M059J (cell line): Measurements from ENCODE around the gene ESYT3. TPM values are rescaled to one million over a fixed set of nuclear protein-coding genes. Genes with fewer than 3 reads are reported as not detected.
"Not testable (repeated sequence)": the region's sequence is repeated elsewhere in the genome, so short reads cannot be mapped to it uniquely, and the experiment has no call there.

Experiments
- DNase-seq: peaks from one replicate; pipeline ENCODE4 v3.0.0-alpha.2; 2012; ENCODE audit warnings: low read depth
- total RNA-seq: library from RNA; depleted of rRNA; stranded (reverse); fragments of >200 nt; shearing (Covaris generic); gene quantifications from 2 replicates; pipeline ENCODE4 v1.2.3, GENCODE V29; 2014; rRNA removed

Gene ESYT3
- total RNA-seq, 1 experiment from 2014 or later = 0.52 TPM

DNA sequence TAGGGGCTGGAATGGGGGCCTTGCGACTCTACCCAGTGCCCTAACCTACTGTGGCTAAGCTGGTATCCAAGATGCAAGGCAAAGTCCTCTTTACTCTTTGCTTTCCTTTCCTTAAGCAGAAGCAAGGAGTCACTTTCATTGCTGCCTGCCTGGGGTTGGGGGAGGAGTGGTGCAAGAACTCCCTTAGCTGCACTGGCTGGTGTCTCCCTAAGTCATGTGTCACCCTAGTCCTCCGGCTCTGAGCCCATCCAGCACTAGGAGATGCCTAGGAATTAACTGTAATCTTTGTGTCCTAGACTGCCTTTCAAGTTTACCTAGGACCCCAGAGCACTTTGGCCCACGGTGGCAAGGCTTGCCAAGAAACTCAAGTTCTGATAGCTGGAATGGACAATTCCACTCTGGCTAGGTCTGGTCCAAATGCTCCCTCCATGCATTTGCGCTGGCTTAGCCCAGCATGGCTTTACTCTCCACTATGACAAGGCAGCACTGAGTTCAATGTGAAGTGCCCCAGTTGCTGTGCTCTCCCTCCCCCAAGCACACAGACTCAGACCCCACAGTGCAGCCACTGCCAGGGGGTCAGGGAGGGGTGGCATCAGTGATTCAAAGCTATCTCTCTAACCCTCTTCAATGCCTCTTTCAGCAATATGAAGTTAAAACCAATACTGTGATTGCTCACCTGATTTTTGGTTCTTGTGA, 58.7 kb downstream of the ESYT3 start:
- no peak for DNase-seq

GRCh38 chr3:138493804-138494606, 59.6 kb downstream of the ESYT3 start:
- peak; percentile 86 for DNase-seq

DNA sequence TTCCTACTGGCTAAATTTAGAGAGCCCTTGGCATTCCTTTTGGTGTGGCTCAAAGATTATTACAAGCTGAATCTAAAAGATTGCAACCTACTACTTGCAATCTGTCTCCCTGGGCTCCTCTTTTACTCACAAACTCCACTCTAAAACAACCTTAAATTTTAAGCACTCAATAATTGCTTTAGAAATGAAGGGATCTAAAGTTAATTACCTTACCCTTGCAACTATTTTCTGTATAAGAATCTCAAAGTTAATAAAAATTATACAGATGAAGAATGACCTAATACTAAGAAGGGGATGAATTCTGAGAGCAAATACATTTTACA, 60.2 kb downstream of the ESYT3 start:
- no peak for DNase-seq

- DNase-seq = not testable (repeated sequence)
These were observed 61.2 kb downstream of the ESYT3 start for GRCh38 chr3:138495638-138496037.

- DNase-seq = no peak
These were observed 62.0 kb downstream of the ESYT3 start for GRCh38 chr3:138496436-138496835.

- DNase-seq = no peak
These were observed 62.6 kb downstream of the ESYT3 start for GRCh38 chr3:138497021-138497420.

- no peak for DNase-seq
These were observed 63.4 kb downstream of the ESYT3 start for GRCh38 chr3:138497851-138498250.

- no peak for DNase-seq
These were observed 64.6 kb downstream of the ESYT3 start for GRCh38 chr3:138498991-138499390.

DNA sequence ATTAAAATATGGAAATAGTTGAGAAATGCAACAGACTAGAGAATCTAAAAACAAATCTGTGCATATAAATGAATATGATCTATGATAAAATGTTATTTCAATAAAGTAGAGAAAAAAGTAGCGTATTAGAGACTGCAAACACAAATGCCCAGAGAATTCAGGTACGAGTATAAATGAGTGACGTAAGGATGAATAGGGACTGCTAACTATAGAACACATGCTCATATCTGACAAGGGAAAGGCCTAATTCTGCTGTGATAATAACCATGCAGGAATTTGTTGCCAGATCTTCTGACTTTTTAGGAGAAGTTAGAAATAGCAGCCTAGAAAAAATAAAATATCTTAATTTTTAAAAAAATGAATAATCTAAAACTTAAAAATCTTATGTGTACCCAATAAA, 73.1 kb downstream of the ESYT3 start:
- DNase-seq = no peak

DNA sequence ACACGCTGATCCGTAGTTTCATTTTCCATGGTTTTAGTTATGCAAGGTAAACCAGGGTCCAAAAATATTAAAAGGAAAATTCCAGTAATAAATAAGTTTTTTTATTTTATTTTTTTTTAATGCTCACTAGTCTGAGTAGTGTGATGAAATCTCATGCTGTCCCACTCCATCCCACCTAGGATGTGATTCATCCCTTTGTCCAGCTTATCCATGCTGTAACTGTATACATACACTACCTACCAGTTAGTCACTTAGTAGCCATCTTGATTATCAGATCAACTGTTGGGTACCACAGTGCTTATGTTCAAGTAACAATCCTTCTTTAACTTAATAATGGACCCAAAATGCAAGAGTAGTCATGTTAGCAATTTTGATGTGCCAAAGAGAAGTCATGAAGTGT, 75.2 kb downstream of the ESYT3 start:
- DNase-seq = peak; percentile 11

DNA sequence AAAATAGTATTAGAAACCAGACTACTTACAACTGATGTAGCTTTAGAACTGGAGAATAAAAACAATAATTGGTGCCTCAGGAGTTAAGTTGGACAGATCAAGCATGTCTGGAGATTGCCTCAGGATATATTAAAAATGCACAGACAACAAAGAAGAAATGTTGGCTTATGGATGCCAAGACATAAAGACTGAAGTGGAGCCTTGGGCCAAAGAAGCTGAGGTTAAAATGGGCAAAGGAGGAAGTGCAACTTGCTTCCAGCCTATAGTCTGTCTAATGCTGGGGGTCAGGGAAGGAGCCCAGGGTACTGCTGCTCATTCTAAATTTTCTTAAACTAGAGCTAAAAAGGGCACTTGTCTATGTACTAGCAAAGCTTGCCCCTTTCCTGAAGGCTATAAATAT, 77.5 kb downstream of the ESYT3 start:
- peak; percentile 9 for DNase-seq

- DNase-seq = no peak
These were observed 78.9 kb downstream of the ESYT3 start for GRCh38 chr3:138513090-138513843.

- not testable (repeated sequence) for DNase-seq
These were observed 87.0 kb downstream of the ESYT3 start for GRCh38 chr3:138521445-138521844.

Other genes starting within 250 kb of the ESYT3 start
- gene ARMC8, start 247.3 kb upstream of the ESYT3 start, total RNA-seq = 47.9 and 53.1 TPM in 2 replicates
- gene NME9, start 104.8 kb upstream of the ESYT3 start, total RNA-seq = not detected in 2 replicates
- 11.2 and 14.4 TPM in 2 replicates for gene MRAS, start 86.0 kb upstream of the ESYT3 start, total RNA-seq
- gene CEP70, start 159.6 kb downstream of the ESYT3 start, total RNA-seq = 28.0 and 42.4 TPM in 2 replicates
- gene FAIM, start 174.2 kb downstream of the ESYT3 start, total RNA-seq = 17.6 and 18.4 TPM in 2 replicates